Activated naive CD8-positive, alpha-beta T cell treated with anti-CD3 and anti-CD28 coated beads for 36 hours (primary cell): Measurements from ENCODE around the gene RAP2A. TPM values are rescaled to one million over a fixed set of nuclear protein-coding genes. Genes with fewer than 3 reads are reported as not detected.

Experiments
- DNase-seq: peaks from one replicate; pipeline ENCODE4 v3.0.0; 2021
- H3K27ac Mint-ChIP-seq: one replicate; pipeline ENCODE4 v1.8.0; 2022; ENCODE audit warnings: mild to moderate bottlenecking, moderate library complexity, mixed read lengths
- H3K27me3 Mint-ChIP-seq: one replicate; pipeline ENCODE4 v1.8.0; 2022; ENCODE audit warnings: mild to moderate bottlenecking, mixed read lengths
- H3K36me3 Mint-ChIP-seq: one replicate; pipeline ENCODE4 v1.8.0; 2021; ENCODE audit warnings: mild to moderate bottlenecking, mixed read lengths
- H3K4me1 Mint-ChIP-seq: one replicate; pipeline ENCODE4 v1.8.0; 2021; ENCODE audit warnings: mixed read lengths
- H3K4me3 Mint-ChIP-seq: one replicate; pipeline ENCODE4 v1.8.0; 2022; ENCODE audit warnings: mild to moderate bottlenecking, moderate library complexity, mixed read lengths
- H3K9me3 Mint-ChIP-seq: one replicate; pipeline ENCODE4 v1.8.0; 2022; ENCODE audit warnings: mixed read lengths
- total RNA-seq, 2 experiments: library from RNA; stranded (reverse); gene quantifications; one replicate each; pipeline ENCODE4 v1.2.3, GENCODE V29; 2021

Gene RAP2A
- total RNA-seq, 2 experiments from 2014 or later: 16.2 to 18.6 TPM

DNA sequence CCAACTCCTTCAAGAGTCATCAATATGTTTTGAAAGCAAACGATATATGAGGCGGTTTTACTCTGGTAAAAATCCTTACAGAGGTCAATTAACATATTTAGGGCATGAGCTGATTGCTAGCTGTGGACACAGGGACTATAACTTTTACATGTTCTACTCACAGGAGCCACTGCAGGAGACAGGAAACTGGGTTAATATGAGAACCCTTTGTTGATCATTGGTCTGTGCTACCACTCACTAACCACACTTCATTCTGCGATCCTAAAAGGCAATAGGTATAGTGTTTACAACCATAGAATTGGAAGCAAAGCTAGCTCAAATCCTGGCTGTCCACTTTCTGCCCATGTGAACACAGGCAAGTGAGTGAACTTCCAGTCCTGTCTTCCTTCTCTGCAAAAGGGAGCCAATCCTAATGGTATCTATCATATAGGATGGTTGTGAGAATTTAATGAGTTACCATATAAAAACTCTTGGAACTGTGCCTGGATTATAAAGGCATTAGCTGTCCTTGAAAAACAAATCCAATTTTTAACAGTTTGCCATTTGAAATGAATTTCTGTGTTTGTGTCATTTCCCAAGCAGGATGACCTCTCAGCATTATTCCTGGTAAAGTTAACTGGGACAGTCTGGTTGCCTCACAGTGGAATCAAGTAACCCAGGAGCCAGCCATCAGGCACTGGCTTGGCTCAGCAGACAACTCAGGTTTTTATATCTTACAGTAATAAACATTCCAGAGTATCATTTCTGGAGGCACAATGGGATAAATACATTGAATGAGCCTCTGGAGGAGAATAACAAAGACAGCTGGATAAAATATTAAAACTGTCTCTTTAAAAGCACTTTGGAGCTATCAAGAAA, 29.8 kb upstream of the RAP2A start:
- Mint-ChIP-seq H3K27ac (no peak overlapping the region), H3K4me1 (no peaks in the 10 kb centered on the region), H3K36me3 (peaks cover 7% of the 10 kb centered on the region), H3K9me3 (peaks cover 7% of the 10 kb centered on the region), H3K27me3 (peaks cover 15% of the 10 kb centered on the region), H3K4me3 (no peak overlapping the region)
- DNase-seq: no peak

- no peaks in the 10 kb centered on the region for H3K9me3 Mint-ChIP-seq
- no peak overlapping the region for H3K4me3 Mint-ChIP-seq
- H3K4me1 Mint-ChIP-seq: no peaks in the 10 kb centered on the region
- no peaks in the 10 kb centered on the region for H3K36me3 Mint-ChIP-seq
- no peak for DNase-seq
- H3K27me3 Mint-ChIP-seq: peaks cover 16% of the 10 kb centered on the region
- no peak overlapping the region for H3K27ac Mint-ChIP-seq
These were observed 26.4 kb upstream of the RAP2A start for GRCh38 chr13:97407540-97407939.

DNA sequence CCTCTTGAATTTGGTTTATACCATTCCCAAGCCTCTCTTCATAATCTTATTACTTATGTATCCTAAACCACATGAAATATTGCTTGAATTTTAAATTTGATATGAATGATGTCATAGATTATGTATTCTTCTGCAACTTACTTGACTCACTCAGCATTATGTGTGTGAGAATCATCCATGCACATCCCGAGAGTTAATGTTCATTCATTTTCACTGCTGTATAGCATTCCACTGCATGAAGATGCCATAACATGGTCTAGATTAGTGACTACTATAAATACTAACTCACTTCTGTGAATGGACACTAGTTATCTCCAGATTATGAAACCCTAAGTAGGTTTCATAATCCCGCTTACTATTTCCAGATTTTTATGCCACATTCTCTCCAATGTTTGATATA, 25.0 kb upstream of the RAP2A start:
- Mint-ChIP-seq H3K4me3 (no peak overlapping the region), H3K9me3 (no peaks in the 10 kb centered on the region), H3K36me3 (no peaks in the 10 kb centered on the region), H3K4me1 (no peaks in the 10 kb centered on the region), H3K27ac (no peak overlapping the region), H3K27me3 (peaks cover 16% of the 10 kb centered on the region)
- no peak for DNase-seq

GRCh38 chr13:97411984-97412383, 22.0 kb upstream of the RAP2A start:
- no peak for DNase-seq
- H3K36me3 Mint-ChIP-seq: no peaks in the 10 kb centered on the region
- no peaks in the 10 kb centered on the region for H3K9me3 Mint-ChIP-seq
- H3K4me3 Mint-ChIP-seq: no peak overlapping the region
- H3K27me3 Mint-ChIP-seq: peaks cover 10% of the 10 kb centered on the region
- H3K4me1 Mint-ChIP-seq: no peaks in the 10 kb centered on the region
- no peak overlapping the region for H3K27ac Mint-ChIP-seq

DNA sequence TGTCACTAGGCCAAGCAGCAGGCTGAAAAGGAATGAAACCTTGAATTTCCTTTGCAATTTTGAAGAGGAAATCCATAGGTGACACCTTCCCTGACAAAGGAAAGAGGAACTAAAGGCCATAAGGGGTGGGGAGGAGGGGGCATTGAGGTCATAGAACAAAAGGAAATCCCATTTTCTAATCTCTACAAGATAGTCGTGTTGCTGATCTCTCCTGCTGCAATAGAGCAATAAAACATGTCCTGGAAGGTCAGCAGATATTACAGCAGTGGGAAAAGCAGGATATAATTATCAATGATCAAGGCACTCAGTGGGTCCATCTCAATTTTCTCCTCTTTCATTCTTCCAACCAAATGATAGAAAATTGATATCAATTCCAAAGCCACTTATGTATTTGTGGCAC, 20.3 kb upstream of the RAP2A start:
- no peak overlapping the region for H3K27ac Mint-ChIP-seq
- DNase-seq: no peak

DNA sequence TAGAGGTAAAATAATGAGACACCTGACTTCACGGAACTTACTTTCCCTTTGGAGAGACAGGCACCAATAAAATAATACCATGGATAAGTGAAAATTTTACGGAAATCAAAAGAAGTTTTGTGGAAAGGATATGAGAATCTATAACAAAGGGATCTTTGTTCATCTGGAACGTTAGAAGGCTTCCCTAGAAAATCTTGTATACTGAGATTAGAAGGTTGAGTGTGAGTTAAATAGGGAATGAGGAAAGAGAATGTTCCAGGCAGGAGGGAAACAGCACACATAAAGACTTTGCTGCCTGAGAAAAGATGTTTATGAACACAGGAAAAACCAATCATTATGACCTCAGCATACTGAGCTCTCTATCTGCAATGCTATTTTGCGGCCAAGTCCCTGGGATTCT, 19.6 kb upstream of the RAP2A start:
- Mint-ChIP-seq H3K4me3 (no peak overlapping the region), H3K9me3 (no peaks in the 10 kb centered on the region), H3K27me3 (peaks cover 3% of the 10 kb centered on the region), H3K36me3 (no peaks in the 10 kb centered on the region), H3K27ac (no peak overlapping the region), H3K4me1 (no peaks in the 10 kb centered on the region)
- DNase-seq: no peak

More for the DNA sequence above, 20.3 kb upstream of the RAP2A start:
- Mint-ChIP-seq H3K27me3 (peaks cover 9% of the 10 kb centered on the region), H3K36me3 (no peaks in the 10 kb centered on the region), H3K9me3 (no peaks in the 10 kb centered on the region), H3K4me3 (no peak overlapping the region), H3K4me1 (no peaks in the 10 kb centered on the region)

- no peaks in the 10 kb centered on the region for H3K9me3 Mint-ChIP-seq
- no peak overlapping the region for H3K27ac Mint-ChIP-seq
- H3K4me3 Mint-ChIP-seq: no peak overlapping the region
- peaks cover 3% of the 10 kb centered on the region for H3K27me3 Mint-ChIP-seq
- H3K4me1 Mint-ChIP-seq: no peaks in the 10 kb centered on the region
- DNase-seq: no peak
- H3K36me3 Mint-ChIP-seq: no peaks in the 10 kb centered on the region
These were observed 16.3 kb upstream of the RAP2A start for GRCh38 chr13:97417698-97418097.

DNA sequence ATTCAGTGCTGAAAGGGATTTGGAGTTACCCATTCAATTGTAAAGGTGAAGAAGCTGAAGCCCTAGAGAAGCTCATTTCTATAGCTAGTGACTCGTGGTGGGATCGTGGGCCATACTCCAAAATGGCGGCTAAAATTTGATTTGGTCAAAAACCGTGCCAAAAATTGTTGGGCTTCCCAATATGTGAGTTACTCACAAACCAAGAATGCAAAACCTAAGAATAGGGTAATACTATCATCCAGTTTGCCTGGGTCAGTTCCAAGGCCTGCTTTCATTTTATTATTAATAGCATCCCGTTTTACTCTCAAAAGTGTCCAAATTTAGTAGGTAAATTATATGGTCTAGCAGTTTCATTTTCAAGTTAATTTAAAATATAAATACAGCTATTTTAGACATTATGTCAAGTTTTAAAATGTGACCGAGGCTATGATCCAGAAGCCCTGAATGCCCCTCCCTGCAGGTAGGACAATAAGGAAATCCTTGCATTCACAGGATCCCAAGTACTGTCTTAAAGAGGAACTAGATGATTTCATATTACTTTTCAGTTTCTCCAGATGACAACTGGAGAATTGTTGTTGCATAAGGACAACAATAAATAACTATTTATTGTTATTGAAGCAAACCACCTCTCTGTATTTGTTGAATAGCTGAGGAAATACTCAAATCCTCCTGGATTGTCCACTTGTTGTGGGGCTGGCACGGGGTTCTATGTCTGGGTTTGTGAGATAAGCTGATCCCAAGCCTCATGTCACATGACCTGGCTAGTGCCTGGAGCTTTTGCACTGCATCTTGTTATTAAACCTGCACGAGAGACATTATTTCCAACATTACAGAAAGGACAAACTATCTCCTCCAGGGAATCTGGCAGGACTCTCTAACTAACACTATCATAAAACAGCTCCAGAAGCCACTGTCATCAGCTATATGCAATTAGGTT, 11.6 kb upstream of the RAP2A start:
- peaks cover 5% of the 10 kb centered on the region for H3K27me3 Mint-ChIP-seq
- DNase-seq: no peak
- no peaks in the 10 kb centered on the region for H3K36me3 Mint-ChIP-seq

GRCh38 chr13:97423300-97424045, 10.5 kb upstream of the RAP2A start:
- DNase-seq: no peak
- Mint-ChIP-seq H3K36me3 (no peaks in the 10 kb centered on the region), H3K27me3 (peaks cover 5% of the 10 kb centered on the region), H3K9me3 (no peaks in the 10 kb centered on the region), H3K27ac (no peak overlapping the region), H3K4me1 (no peaks in the 10 kb centered on the region), H3K4me3 (no peak overlapping the region)

More for the DNA sequence above, 11.6 kb upstream of the RAP2A start:
- no peak overlapping the region for H3K4me3 Mint-ChIP-seq
- no peaks in the 10 kb centered on the region for H3K4me1 Mint-ChIP-seq
- no peak overlapping the region for H3K27ac Mint-ChIP-seq
- H3K9me3 Mint-ChIP-seq: no peaks in the 10 kb centered on the region

DNA sequence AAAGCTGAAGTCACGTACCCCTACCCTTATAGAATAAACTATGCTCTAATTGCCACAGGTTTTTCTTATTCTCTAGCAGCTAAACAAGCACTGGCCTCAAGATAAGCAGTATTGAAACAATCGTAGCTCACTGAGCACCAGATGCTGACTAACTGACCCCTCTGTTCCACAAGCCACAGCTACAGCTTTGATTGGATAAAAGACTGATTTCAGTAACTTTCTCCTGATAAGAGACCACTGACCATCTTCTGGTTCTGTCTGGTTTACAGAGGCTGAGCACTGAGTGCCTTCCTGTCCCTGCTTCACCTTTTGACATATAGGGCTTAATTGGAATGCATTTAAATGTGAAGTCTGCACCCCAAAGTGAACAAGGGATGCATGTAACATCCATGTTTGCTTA, 8.4 kb upstream of the RAP2A start:
- no peak overlapping the region for H3K27ac Mint-ChIP-seq
- DNase-seq: no peak
- H3K27me3 Mint-ChIP-seq: peaks cover 5% of the 10 kb centered on the region
- H3K4me1 Mint-ChIP-seq: no peaks in the 10 kb centered on the region
- no peak overlapping the region for H3K4me3 Mint-ChIP-seq
- no peaks in the 10 kb centered on the region for H3K9me3 Mint-ChIP-seq
- no peaks in the 10 kb centered on the region for H3K36me3 Mint-ChIP-seq

- no peaks in the 10 kb centered on the region for H3K36me3 Mint-ChIP-seq
- H3K4me3 Mint-ChIP-seq: no peak overlapping the region
- peaks cover 2% of the 10 kb centered on the region for H3K4me1 Mint-ChIP-seq
- H3K27ac Mint-ChIP-seq: no peak overlapping the region
- peaks cover 5% of the 10 kb centered on the region for H3K27me3 Mint-ChIP-seq
- DNase-seq: no peak
- H3K9me3 Mint-ChIP-seq: no peaks in the 10 kb centered on the region
These were observed 7.3 kb upstream of the RAP2A start for GRCh38 chr13:97426695-97427094.

GRCh38 chr13:97429681-97430081, 4.3 kb upstream of the RAP2A start:
- no peak for DNase-seq
- Mint-ChIP-seq H3K4me1 (peaks cover 8% of the 10 kb centered on the region), H3K27ac (no peak overlapping the region), H3K4me3 (no peak overlapping the region), H3K36me3 (no peaks in the 10 kb centered on the region), H3K9me3 (no peaks in the 10 kb centered on the region), H3K27me3 (peaks cover 5% of the 10 kb centered on the region)

- no peaks in the 10 kb centered on the region for H3K36me3 Mint-ChIP-seq
- peaks cover 13% of the 10 kb centered on the region for H3K4me1 Mint-ChIP-seq
- DNase-seq: no peak
- no peaks in the 10 kb centered on the region for H3K9me3 Mint-ChIP-seq
- H3K27ac Mint-ChIP-seq: no peak overlapping the region
- peaks cover 5% of the 10 kb centered on the region for H3K27me3 Mint-ChIP-seq
- H3K4me3 Mint-ChIP-seq: no peak overlapping the region
These were observed 3.7 kb upstream of the RAP2A start for GRCh38 chr13:97430296-97430695.

GRCh38 chr13:97431171-97431764, 2.7 kb upstream of the RAP2A start:
- peaks cover 2% of the 10 kb centered on the region for H3K36me3 Mint-ChIP-seq
- no peaks in the 10 kb centered on the region for H3K9me3 Mint-ChIP-seq
- H3K4me3 Mint-ChIP-seq: peak overlapping the region; percentile 34
- no peaks in the 10 kb centered on the region for H3K27me3 Mint-ChIP-seq
- peaks cover 20% of the 10 kb centered on the region for H3K4me1 Mint-ChIP-seq
- no peak for DNase-seq
- H3K27ac Mint-ChIP-seq: no peak overlapping the region
